GM12872 (cell line): ENCODE measurements around the gene AKAP6.
A peak's percentile ranks its signal among the peaks of the same experiment; 100 is the strongest.

Source experiments
- TF ChIP-seq, protein P1 (sequence below): IDR thresholded peaks from 3 replicates; pipeline ENCODE4 v1.5.1; 2011; ENCODE audit warnings: low read depth, mild to moderate bottlenecking, low read length, moderate library complexity; ENCODE audit not compliant: insufficient read depth

Gene AKAP6

DNA sequence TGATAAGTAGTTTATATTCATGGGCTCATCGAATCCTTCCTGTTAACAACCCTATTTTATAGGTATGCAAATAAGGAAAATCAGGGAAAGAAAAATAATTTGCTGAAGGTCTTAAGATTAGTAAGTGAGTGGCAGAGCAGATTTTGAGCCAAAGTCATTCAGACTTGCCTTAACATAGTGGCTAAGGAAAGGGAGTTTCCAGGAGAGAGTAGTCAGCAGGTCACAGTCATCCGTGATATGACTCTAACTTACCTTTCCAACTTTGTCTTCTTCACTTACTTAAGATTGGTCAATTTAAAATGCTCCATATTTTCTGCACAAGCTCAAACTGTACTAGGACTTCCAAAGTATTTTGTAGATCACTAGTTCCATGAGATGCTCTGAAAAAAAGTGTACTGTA is 46.6 kb downstream of the AKAP6 start:
- TF ChIP-seq, protein P1, sequence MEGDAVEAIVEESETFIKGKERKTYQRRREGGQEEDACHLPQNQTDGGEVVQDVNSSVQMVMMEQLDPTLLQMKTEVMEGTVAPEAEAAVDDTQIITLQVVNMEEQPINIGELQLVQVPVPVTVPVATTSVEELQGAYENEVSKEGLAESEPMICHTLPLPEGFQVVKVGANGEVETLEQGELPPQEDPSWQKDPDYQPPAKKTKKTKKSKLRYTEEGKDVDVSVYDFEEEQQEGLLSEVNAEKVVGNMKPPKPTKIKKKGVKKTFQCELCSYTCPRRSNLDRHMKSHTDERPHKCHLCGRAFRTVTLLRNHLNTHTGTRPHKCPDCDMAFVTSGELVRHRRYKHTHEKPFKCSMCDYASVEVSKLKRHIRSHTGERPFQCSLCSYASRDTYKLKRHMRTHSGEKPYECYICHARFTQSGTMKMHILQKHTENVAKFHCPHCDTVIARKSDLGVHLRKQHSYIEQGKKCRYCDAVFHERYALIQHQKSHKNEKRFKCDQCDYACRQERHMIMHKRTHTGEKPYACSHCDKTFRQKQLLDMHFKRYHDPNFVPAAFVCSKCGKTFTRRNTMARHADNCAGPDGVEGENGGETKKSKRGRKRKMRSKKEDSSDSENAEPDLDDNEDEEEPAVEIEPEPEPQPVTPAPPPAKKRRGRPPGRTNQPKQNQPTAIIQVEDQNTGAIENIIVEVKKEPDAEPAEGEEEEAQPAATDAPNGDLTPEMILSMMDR: no peak

GRCh38 chr14:32377046-32377646 is 48.0 kb downstream of the AKAP6 start:
- TF ChIP-seq, protein P1: no peak

GRCh38 chr14:32378284-32378683 is 49.2 kb downstream of the AKAP6 start:
- TF ChIP-seq, protein P1: no peak

- TF ChIP-seq, protein P1: no peak
Measured at GRCh38 chr14:32379447-32379846, 50.3 kb downstream of the AKAP6 start.

DNA sequence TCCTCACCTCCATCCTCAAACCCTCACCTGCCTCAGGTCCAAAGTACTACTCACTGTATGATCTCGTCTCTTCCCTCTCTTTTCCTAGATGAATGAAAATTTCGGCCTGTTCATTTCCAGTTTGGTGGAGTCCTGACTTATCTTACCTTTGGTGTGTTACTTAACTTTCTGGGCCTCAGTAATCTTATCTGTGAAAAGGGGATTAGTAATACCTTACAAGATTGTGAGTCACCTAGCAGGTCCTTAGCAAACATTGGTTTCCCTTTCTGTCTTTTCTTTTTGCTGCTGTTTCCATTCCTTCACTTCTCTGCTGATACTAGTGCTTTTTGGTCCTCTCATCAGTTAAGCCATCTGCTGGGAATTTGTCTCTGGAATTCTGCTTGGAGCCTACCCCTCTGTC is 52.8 kb downstream of the AKAP6 start:
- TF ChIP-seq, protein P1: no peak

DNA sequence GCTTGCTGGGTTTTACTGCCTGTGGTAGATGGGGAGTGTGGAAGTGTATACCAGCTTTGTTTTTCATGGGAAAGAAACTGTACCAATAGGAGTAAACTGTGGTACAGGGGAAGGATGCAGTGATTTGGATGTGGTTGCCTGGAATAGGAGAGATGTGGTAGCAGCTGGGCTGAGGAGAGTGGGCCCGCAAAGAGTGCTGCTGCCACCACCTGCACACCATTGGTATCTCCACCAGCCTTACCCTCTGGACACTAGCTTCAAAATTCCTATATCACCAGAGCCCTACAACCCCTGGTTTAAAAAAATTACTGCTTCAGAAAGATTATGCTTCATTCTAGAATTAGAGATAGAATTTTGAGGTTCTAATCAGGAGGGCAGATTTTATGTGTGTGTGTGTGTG is 53.6 kb downstream of the AKAP6 start:
- TF ChIP-seq, protein P1: peak; percentile 34; the same call in 2 of the 3 replicates

DNA sequence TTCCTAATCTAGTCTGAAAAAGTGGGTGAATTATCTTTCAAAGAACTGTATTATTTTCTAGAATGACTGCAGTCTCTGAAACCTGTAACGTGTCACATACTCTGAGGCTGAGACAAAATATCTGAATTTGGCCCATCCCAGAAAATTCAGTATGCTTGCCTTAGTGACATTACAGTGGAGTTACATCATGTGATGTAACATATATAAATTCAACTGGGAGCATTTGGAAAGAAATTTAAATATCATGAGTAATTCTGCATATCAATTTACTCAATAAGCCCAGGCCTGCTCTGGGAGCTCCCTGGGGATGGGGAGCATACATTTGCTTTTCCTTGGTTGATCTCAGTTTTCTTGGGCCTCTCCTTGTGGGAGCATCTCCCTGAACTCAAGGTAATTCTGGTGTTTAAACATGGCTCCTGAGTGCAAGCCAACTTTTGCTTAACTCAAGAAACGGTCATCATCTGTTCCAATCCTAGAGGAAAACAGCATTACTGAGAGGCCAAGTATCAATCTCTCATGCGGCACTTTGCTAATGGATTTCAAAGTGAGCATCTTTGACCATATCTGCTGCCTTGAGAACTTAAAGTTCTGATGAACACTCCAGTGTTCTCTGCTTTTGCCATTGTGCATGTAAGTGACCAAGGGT is 54.4 kb downstream of the AKAP6 start:
- TF ChIP-seq, protein P1: no peak
